ENCODE measurements around the gene TWIST2.

- TF ChIP-seq CTCF (IDR thresholded peaks at IDR 0.05): no peak
- no peak for TF ChIP-seq POLR2A (IDR thresholded peaks at IDR 0.05)
- TF ChIP-seq POLR2AphosphoS5 (IDR thresholded peaks at IDR 0.05): no peak
These were observed 90.1 kb downstream of the TWIST2 start for GRCh38 chr2:238938003-238938400.

All from breast epithelium (tissue), 3 donors.